ENCODE measurements around the gene MTHFD2L. TPM values are rescaled to one million over a fixed set of nuclear protein-coding genes. Genes with fewer than 3 reads are reported as not detected.

MTHFD2L gene
- total and polyA plus RNA-seq, 9 of the 15 experiments (the other 6 are each of a cell fraction or from before 2014, with no cell fraction given), result 10.0 to 39.0 (median 26.0) TPM

- TF ChIP-seq ZNF639 (CRISPR knock-in tag; conservative IDR thresholded peaks at IDR 0.05 in 1 of 2, IDR thresholded peaks at IDR 0.05 in 1 of 2) (no peak), POLR3A (IDR thresholded peaks at IDR 0.05; ENCODE audit: borderline replicate concordance, extremely low read depth, insufficient read depth, insufficient read length) (no peak), TCF3 (CRISPR knock-in tag; IDR thresholded peaks at IDR 0.05) (no peak), PKNOX1 (IDR thresholded peaks at IDR 0.05) (no peak)
- TF ChIP-seq, protein P1, sequence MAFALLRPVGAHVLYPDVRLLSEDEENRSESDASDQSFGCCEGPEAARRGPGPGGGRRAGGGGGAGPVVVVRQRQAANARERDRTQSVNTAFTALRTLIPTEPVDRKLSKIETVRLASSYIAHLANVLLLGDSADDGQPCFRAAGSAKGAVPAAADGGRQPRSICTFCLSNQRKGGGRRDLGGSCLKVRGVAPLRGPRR (CRISPR knock-in tag; IDR thresholded peaks at IDR 0.05), result no peak
Measured at GRCh38 chr4:74318276-74318675, 160.4 kb downstream of the MTHFD2L start (continued).

DNA sequence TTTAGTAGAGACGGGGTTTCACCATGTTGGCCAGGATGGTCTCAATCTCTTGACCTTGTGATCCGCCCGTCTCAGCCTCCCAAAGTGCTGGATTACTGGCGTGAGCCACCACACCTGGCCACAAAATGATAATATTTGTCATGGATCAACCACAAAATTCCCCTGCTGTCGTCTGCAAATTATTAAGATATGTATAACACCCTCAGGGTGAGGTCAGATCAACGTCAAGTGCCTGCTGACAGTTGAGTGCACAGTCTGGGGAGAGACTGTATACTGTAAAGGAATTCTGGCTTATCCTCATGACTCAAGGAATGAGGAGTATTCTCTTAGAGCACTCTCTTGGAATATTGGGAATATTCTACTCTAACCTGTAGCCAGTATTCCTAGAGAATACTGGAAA lies 161.6 kb downstream of the MTHFD2L start:
- BruUV-seq (replicated peaks), result no TSS peak
- no peak for DNase-seq (ENCODE audit: extremely low read depth in 1 of 4, low spot score in 3 of 4)
- Histone ChIP-seq H4K20me1 (replicated peaks; ENCODE audit: control insufficient read depth, insufficient read depth, low read length) (no peaks in the 10 kb centered on the region), H3K9me3 (replicated peaks; ENCODE audit: control insufficient read depth, insufficient read depth, low read depth, low read length) (no peaks in the 10 kb centered on the region), H3K27me3 (ENCODE audit: control insufficient read depth in 2 of 2, insufficient read depth in 2 of 2, low read length in 2 of 2) (no peaks in the 10 kb centered on the region), H3K79me2 (ENCODE audit: control insufficient read depth, insufficient read depth, low read length) (peaks cover 96% of the 10 kb centered on the region), H3K4me1 (replicated peaks in 1 of 2; ENCODE audit: control insufficient read depth in 2 of 2, insufficient read depth in 2 of 2, low read length in 2 of 2) (peaks cover 5 to 25% of the 10 kb centered on the region in 2 experiments), H2AFZ (ENCODE audit: low read depth, low read length) (no peak overlapping the region), H3K9ac (ENCODE audit: insufficient read depth in 1 of 2, low read depth in 2 of 2, low read length in 2 of 2) (no peak overlapping the region), H3K27ac (ENCODE audit: extremely low read depth, low read depth, low read length) (no peak overlapping the region), H3K4me3 (no peak overlapping the region), H3K4me2 (ENCODE audit: insufficient read depth, low read length) (no peak overlapping the region), H3K36me3 (ENCODE audit: control insufficient read depth, insufficient read depth, low read length) (peaks cover 27% of the 10 kb centered on the region), H3K9me1 (ENCODE audit: control insufficient read depth, insufficient read depth, low read length) (no peaks in the 10 kb centered on the region)
- no peak for ATAC-seq
- no peak for FAIRE-seq
- ChIA-PET CTCF (ENCODE audit: low intra/inter-chr PET ratio) (interaction anchor here (0.5 to 2.5 kb wide), 7 partner anchors 90 to 919 kb away, joined by 3 to 10 read pairs (median 3); no protein-coding TSS in a partner anchor), POLR2A (interaction anchor here (1.4 to 2.9 kb wide), 2 partner anchors 10 to 352 kb away, joined by 6 to 7 read pairs; no protein-coding TSS in a partner anchor)
- intact Hi-C loops (cut with micrococcal nuclease), result no loop called here
- TF ChIP-seq CREBBP (IDR thresholded peaks at IDR 0.05; ENCODE audit: low read depth, low read length), result no peak
- TF ChIP-seq ZNF347 (CRISPR knock-in tag; IDR thresholded peaks at IDR 0.05; ENCODE audit: low read depth), result no peak
- TF ChIP-seq RBM34 (IDR thresholded peaks at IDR 0.05; ENCODE audit: borderline replicate concordance, insufficient read depth, low read length), result no peak
- TF ChIP-seq MEF2A (IDR thresholded peaks at IDR 0.05; ENCODE audit: control insufficient read depth, low read depth, low read length), result no peak
- TF ChIP-seq, protein P2, sequence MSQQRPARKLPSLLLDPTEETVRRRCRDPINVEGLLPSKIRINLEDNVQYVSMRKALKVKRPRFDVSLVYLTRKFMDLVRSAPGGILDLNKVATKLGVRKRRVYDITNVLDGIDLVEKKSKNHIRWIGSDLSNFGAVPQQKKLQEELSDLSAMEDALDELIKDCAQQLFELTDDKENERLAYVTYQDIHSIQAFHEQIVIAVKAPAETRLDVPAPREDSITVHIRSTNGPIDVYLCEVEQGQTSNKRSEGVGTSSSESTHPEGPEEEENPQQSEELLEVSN (IDR thresholded peaks at IDR 0.05; ENCODE audit: borderline replicate concordance in 1 of 2, extremely low read depth in 1 of 2, insufficient read depth in 1 of 2, insufficient read length in 1 of 2, low read depth in 1 of 2, low read length in 1 of 2, poor library complexity in 1 of 2, severe bottlenecking in 1 of 2), result no peak
- 75% methylated on average over 6 of the region's 6 CpGs for WGBS (ENCODE audit: insufficient coverage, low coverage, missing lambda C conversion rate)
- in situ Hi-C loops (cut with MboI), result loop anchor here (10.0 kb wide), 1 partner anchor 215 kb away; no protein-coding TSS in a partner anchor

Measured in K562 (cell line).